Duodenal mucosa (tissue), 2 donors: Measurements from ENCODE around the gene EIF2B1.

Source experiments
- H3K27ac ChIP-seq: one replicate; pipeline ENCODE4 v1.7.0; 2013; ENCODE audit warnings: low read depth, low read length
- H3K27me3 ChIP-seq, 2 donors: one replicate each; pipeline ENCODE4 v1.7.0; 2013; ENCODE audit warnings: low read length in 2 of 2, control low read depth in 1 of 2; ENCODE audit not compliant: insufficient read depth in 2 of 2, control insufficient read depth in 1 of 2
- H3K36me3 ChIP-seq, 2 donors: one replicate each; pipeline ENCODE4 v1.7.0; 2013; ENCODE audit warnings: low read length in 2 of 2, control low read depth in 1 of 2; ENCODE audit not compliant: insufficient read depth in 2 of 2, control insufficient read depth in 1 of 2
- H3K4me1 ChIP-seq, 2 donors: one replicate each; pipeline ENCODE4 v1.7.0; 2013; ENCODE audit warnings: low read length in 2 of 2, control low read depth in 1 of 2; ENCODE audit not compliant: insufficient read depth in 2 of 2, control insufficient read depth in 1 of 2
- H3K4me3 ChIP-seq, 2 donors: one replicate each; pipeline ENCODE4 v1.7.0; 2013; ENCODE audit warnings: low read length in 2 of 2, low read depth in 1 of 2
- H3K9ac ChIP-seq, 2 donors: one replicate each; pipeline ENCODE4 v1.7.0; 2013; ENCODE audit warnings: low read length in 2 of 2, low read depth in 1 of 2
- H3K9me3 ChIP-seq, 2 donors: one replicate each; pipeline ENCODE4 v1.7.0; 2013; ENCODE audit warnings: low read length in 2 of 2, control low read depth in 1 of 2; ENCODE audit not compliant: control insufficient read depth in 1 of 2

Gene EIF2B1

GRCh38 chr12:123633379-123634141, at the start of gene EIF2B1, which contains the start of gene GTF2H3:
TSS of gene EIF2B1 (minus strand) at chr12:123633686. CDS start at chr12:123633557, 129 bp downstream.
TSS of gene GTF2H3 (plus strand) at chr12:123633829. CDS start at chr12:123633860, 31 bp downstream.
- H3K4me3 ChIP-seq: peak within 1 kb of the TSS; percentile 82 to 98
- H3K27me3 ChIP-seq: no peaks in the 10 kb centered on the region
- peaks cover 18 to 25% of the 10 kb centered on the region in 2 donors for H3K36me3 ChIP-seq
- peak within 1 kb of the TSS; percentile 45 to 90 for H3K9ac ChIP-seq
- no peaks in the 10 kb centered on the region for H3K9me3 ChIP-seq
- peak within 1 kb of the TSS; percentile 42 for H3K27ac ChIP-seq
- peaks cover 9 to 10% of the 10 kb centered on the region in 2 donors for H3K4me1 ChIP-seq

- H3K4me1 ChIP-seq: no peaks in the 10 kb centered on the region
- no peak overlapping the region for H3K4me3 ChIP-seq
- no peaks in the 10 kb centered on the region for H3K9me3 ChIP-seq
- H3K27ac ChIP-seq: no peak overlapping the region
- no peaks in the 10 kb centered on the region for H3K27me3 ChIP-seq
- H3K9ac ChIP-seq: no peak overlapping the region
- H3K36me3 ChIP-seq: no peaks in the 10 kb centered on the region
Measured at GRCh38 chr12:123681605-123682004, 48.1 kb upstream of the EIF2B1 start.

GRCh38 chr12:123678981-123679380, 45.5 kb upstream of the EIF2B1 start:
- H3K4me1 ChIP-seq: no peaks in the 10 kb centered on the region
- no peaks in the 10 kb centered on the region for H3K27me3 ChIP-seq
- peaks cover 0 to 4% of the 10 kb centered on the region in 2 donors for H3K36me3 ChIP-seq
- no peak overlapping the region for H3K27ac ChIP-seq
- no peak overlapping the region for H3K4me3 ChIP-seq
- H3K9me3 ChIP-seq: no peaks in the 10 kb centered on the region
- H3K9ac ChIP-seq: no peak overlapping the region

- Histone ChIP-seq H3K36me3 (peaks cover 0 to 4% of the 10 kb centered on the region in 2 donors), H3K9ac (no peak overlapping the region), H3K27me3 (no peaks in the 10 kb centered on the region), H3K27ac (no peak overlapping the region), H3K4me1 (peaks cover 0 to 2% of the 10 kb centered on the region in 2 donors), H3K9me3 (no peaks in the 10 kb centered on the region), H3K4me3 (no peak overlapping the region)
Measured at GRCh38 chr12:123676616-123677320, 43.3 kb upstream of the EIF2B1 start.

GRCh38 chr12:123675436-123675835, 42.0 kb upstream of the EIF2B1 start:
- H3K9ac ChIP-seq: no peak overlapping the region
- H3K4me1 ChIP-seq: peaks cover 0 to 9% of the 10 kb centered on the region in 2 donors
- H3K9me3 ChIP-seq: no peaks in the 10 kb centered on the region
- H3K4me3 ChIP-seq: no peak overlapping the region
- no peaks in the 10 kb centered on the region for H3K27me3 ChIP-seq
- peaks cover 0 to 4% of the 10 kb centered on the region in 2 donors for H3K36me3 ChIP-seq
- no peak overlapping the region for H3K27ac ChIP-seq

GRCh38 chr12:123671876-123672275, 38.4 kb upstream of the EIF2B1 start:
- H3K27ac ChIP-seq: no peak overlapping the region
- peaks cover 0 to 9% of the 10 kb centered on the region in 2 donors for H3K4me1 ChIP-seq
- peaks cover 0 to 4% of the 10 kb centered on the region in 2 donors for H3K36me3 ChIP-seq
- no peaks in the 10 kb centered on the region for H3K9me3 ChIP-seq
- H3K4me3 ChIP-seq: peak overlapping the region; percentile 95 to 96
- no peaks in the 10 kb centered on the region for H3K27me3 ChIP-seq
- H3K9ac ChIP-seq: no peak overlapping the region

GRCh38 chr12:123670882-123671728, 37.6 kb upstream of the EIF2B1 start, which contains the start of gene TCTN2:
TSS of gene TCTN2 (plus strand) at chr12:123671113. CDS start at chr12:123671241, 128 bp downstream.
- H3K4me3 ChIP-seq: peak within 1 kb of the TSS; percentile 95 to 96
- H3K4me1 ChIP-seq: peaks cover 0 to 9% of the 10 kb centered on the region in 2 donors
- H3K27ac ChIP-seq: no peak within 1 kb of the TSS
- peaks cover 0 to 4% of the 10 kb centered on the region in 2 donors for H3K36me3 ChIP-seq
- no peaks in the 10 kb centered on the region for H3K27me3 ChIP-seq
- H3K9me3 ChIP-seq: no peaks in the 10 kb centered on the region
- H3K9ac ChIP-seq: peak within 1 kb of the TSS; percentile 64 to 66

- H3K4me1 ChIP-seq: peaks cover 0 to 9% of the 10 kb centered on the region in 2 donors
- H3K27me3 ChIP-seq: no peaks in the 10 kb centered on the region
- no peak overlapping the region for H3K27ac ChIP-seq
- no peak overlapping the region for H3K9ac ChIP-seq
- H3K9me3 ChIP-seq: no peaks in the 10 kb centered on the region
- no peak overlapping the region for H3K4me3 ChIP-seq
- no peaks in the 10 kb centered on the region for H3K36me3 ChIP-seq
Measured at GRCh38 chr12:123667771-123668170, 34.3 kb upstream of the EIF2B1 start.

- Histone ChIP-seq H3K4me1 (no peaks in the 10 kb centered on the region), H3K4me3 (no peak overlapping the region), H3K27me3 (no peaks in the 10 kb centered on the region), H3K36me3 (peaks cover 6 to 26% of the 10 kb centered on the region in 2 donors), H3K27ac (no peak overlapping the region), H3K9me3 (no peaks in the 10 kb centered on the region), H3K9ac (no peak overlapping the region)
Measured at GRCh38 chr12:123659996-123660727, 26.7 kb upstream of the EIF2B1 start.
